ENCODE results near the gene TIMM22.

Gene TIMM22

DNA sequence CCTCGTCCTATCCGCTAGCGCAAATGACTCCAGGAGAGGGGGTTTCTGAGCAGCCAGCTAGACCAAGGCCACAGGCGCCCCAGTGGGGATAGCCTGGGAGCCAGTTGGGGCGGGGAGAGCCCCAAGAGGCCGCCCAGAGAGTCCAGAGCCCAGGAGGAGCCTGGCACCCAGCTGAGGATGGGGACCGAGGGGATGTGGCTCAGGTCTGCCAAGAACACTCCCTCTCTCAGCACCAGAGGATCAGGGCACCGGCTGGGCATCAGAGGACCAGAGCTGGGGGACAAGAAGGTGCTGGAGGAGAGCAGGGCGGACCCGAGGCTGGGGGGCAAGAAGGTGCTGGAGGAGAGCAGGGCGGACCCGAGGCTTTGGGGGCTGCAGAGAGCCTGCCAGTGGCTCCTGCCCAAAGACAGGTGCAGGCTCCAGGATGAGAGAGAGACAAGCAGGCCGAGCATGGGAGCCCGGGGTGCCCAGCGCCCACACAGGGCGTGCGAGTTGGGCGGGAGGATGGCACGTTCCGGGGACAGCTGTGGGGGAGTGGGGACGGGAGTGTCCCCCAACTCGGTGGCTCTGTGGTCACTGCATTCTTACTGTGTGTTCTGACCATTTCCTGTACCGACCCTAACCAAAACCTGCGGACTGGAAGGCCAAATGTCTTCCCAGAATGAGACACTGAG is 39.4 kb downstream of the TIMM22 start:
- H3K27ac ChIP-seq (ENCODE audit: low read length) = no peak overlapping the region
- H3K9me2 ChIP-seq (replicated peaks; ENCODE audit: insufficient read depth, low read length) = no peaks in the 10 kb centered on the region
- no peaks in the 10 kb centered on the region for H3K4me1 ChIP-seq (ENCODE audit: low read length)
- no peak overlapping the region for H2AFZ ChIP-seq (ENCODE audit: low read length)
- H3K36me3 ChIP-seq (replicated peaks; ENCODE audit: insufficient read depth, low read length) = no peaks in the 10 kb centered on the region
- H3F3A ChIP-seq (ENCODE audit: insufficient read depth, low read length) = no peaks in the 10 kb centered on the region
- no peak overlapping the region for H3K4me2 ChIP-seq (ENCODE audit: low read depth, low read length)
- no peak overlapping the region for H3K4me3 ChIP-seq (ENCODE audit: low read length)
- TF ChIP-seq EZH2phosphoT487 (IDR thresholded peaks at IDR 0.05; ENCODE audit: low read length) (no peak), EZH2 (optimal IDR thresholded peaks at IDR 0.05; ENCODE audit: low read depth, low read length) (no peak)
- TF ChIP-seq, protein P1, sequence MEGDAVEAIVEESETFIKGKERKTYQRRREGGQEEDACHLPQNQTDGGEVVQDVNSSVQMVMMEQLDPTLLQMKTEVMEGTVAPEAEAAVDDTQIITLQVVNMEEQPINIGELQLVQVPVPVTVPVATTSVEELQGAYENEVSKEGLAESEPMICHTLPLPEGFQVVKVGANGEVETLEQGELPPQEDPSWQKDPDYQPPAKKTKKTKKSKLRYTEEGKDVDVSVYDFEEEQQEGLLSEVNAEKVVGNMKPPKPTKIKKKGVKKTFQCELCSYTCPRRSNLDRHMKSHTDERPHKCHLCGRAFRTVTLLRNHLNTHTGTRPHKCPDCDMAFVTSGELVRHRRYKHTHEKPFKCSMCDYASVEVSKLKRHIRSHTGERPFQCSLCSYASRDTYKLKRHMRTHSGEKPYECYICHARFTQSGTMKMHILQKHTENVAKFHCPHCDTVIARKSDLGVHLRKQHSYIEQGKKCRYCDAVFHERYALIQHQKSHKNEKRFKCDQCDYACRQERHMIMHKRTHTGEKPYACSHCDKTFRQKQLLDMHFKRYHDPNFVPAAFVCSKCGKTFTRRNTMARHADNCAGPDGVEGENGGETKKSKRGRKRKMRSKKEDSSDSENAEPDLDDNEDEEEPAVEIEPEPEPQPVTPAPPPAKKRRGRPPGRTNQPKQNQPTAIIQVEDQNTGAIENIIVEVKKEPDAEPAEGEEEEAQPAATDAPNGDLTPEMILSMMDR (IDR thresholded peaks at IDR 0.05; ENCODE audit: low read length) = no peak
- no peaks in the 10 kb centered on the region for H3K9me3 ChIP-seq (replicated peaks; ENCODE audit: insufficient read depth, low read length)
- H3K79me2 ChIP-seq (ENCODE audit: low read length) = peaks cover 8% of the 10 kb centered on the region; the same call in 1 of the 2 replicates
- H4K20me1 ChIP-seq (ENCODE audit: insufficient read depth, low read length) = no peaks in the 10 kb centered on the region
- H3K9ac ChIP-seq (ENCODE audit: low read length) = no peak overlapping the region
- DNase-seq = no peak
- H3K27me3 ChIP-seq (replicated peaks; ENCODE audit: insufficient read depth, low read length) = no peaks in the 10 kb centered on the region

DNA sequence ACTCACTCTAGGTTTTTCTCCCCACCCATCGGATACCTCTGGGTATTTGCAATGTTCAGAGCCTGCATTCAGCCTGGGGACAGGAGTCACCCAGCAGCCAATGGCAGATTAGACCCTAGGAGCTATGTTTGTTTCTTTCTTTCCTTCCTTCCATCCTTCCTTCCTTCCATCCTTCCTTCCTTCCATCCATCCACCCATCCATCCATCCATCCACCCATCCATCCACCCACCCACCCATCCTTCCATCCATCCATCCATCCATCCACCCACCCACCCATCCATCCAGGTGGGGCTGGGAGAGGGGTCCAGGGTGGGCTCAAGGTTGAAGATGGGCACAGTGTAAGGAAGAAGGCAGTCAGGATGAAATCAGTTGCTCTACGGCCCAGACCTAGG is 39.9 kb downstream of the TIMM22 start:
- Histone ChIP-seq H3K4me3 (ENCODE audit: low read length) (no peak overlapping the region), H3K9me3 (replicated peaks; ENCODE audit: insufficient read depth, low read length) (no peaks in the 10 kb centered on the region), H3F3A (ENCODE audit: insufficient read depth, low read length) (no peaks in the 10 kb centered on the region), H2AFZ (ENCODE audit: low read length) (no peak overlapping the region), H3K4me2 (ENCODE audit: low read depth, low read length) (no peak overlapping the region), H3K79me2 (ENCODE audit: low read length) (peaks cover 8% of the 10 kb centered on the region; the same call in 1 of the 2 replicates), H4K20me1 (ENCODE audit: insufficient read depth, low read length) (no peaks in the 10 kb centered on the region), H3K9ac (ENCODE audit: low read length) (no peak overlapping the region), H3K4me1 (ENCODE audit: low read length) (no peaks in the 10 kb centered on the region), H3K9me2 (replicated peaks; ENCODE audit: insufficient read depth, low read length) (no peaks in the 10 kb centered on the region), H3K36me3 (replicated peaks; ENCODE audit: insufficient read depth, low read length) (no peaks in the 10 kb centered on the region), H3K27ac (ENCODE audit: low read length) (no peak overlapping the region), H3K27me3 (replicated peaks; ENCODE audit: insufficient read depth, low read length) (no peaks in the 10 kb centered on the region)
- no peak for DNase-seq
- TF ChIP-seq, protein P1 (IDR thresholded peaks at IDR 0.05; ENCODE audit: low read length) = no peak
- TF ChIP-seq EZH2 (optimal IDR thresholded peaks at IDR 0.05; ENCODE audit: low read depth, low read length) = no peak
- no peak for TF ChIP-seq EZH2phosphoT487 (IDR thresholded peaks at IDR 0.05; ENCODE audit: low read length)

DNA sequence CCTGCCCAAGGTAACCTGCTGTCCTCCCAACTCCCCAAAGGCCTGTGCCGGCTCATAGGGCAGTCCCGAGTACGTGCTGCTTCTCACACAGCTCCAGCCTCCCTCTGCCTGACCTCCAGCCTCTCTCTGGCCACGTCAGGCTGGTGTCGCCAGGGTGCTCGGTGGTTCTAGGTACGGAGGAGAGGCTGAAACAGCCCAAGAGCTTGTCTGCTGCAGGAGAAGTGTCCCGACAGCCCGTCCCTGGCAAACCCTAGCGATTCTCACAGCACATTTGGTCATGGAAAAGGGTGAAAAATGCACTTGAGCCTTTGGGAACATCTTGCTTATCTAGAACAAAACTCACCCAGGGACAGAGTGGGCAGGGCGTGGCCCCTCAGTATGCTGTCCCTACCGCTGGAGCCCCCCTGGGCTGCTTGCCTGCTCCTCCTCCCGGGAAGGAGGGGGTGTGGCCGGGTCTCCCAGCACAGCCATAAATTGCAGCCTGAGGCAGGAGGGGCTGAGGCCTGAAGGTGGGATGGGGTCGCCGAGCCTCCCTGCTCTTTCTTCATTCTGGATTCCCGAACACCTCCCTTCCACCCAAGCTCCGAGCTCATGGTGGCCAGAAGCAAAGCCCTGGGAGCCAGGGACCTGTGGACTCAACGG is 40.4 kb downstream of the TIMM22 start:
- Histone ChIP-seq H3K4me3 (ENCODE audit: low read length) (no peak overlapping the region), H3K9me2 (replicated peaks; ENCODE audit: insufficient read depth, low read length) (no peaks in the 10 kb centered on the region), H3K4me1 (ENCODE audit: low read length) (no peaks in the 10 kb centered on the region), H3F3A (ENCODE audit: insufficient read depth, low read length) (no peaks in the 10 kb centered on the region), H3K36me3 (replicated peaks; ENCODE audit: insufficient read depth, low read length) (no peaks in the 10 kb centered on the region), H3K9me3 (replicated peaks; ENCODE audit: insufficient read depth, low read length) (no peaks in the 10 kb centered on the region), H4K20me1 (ENCODE audit: insufficient read depth, low read length) (no peaks in the 10 kb centered on the region), H3K4me2 (ENCODE audit: low read depth, low read length) (no peak overlapping the region), H3K9ac (ENCODE audit: low read length) (no peak overlapping the region), H3K27ac (ENCODE audit: low read length) (no peak overlapping the region), H2AFZ (ENCODE audit: low read length) (no peak overlapping the region), H3K79me2 (ENCODE audit: low read length) (peaks cover 12% of the 10 kb centered on the region), H3K27me3 (replicated peaks; ENCODE audit: insufficient read depth, low read length) (no peaks in the 10 kb centered on the region)
- TF ChIP-seq, protein P1 (IDR thresholded peaks at IDR 0.05; ENCODE audit: low read length) = no peak
- no peak for TF ChIP-seq EZH2 (optimal IDR thresholded peaks at IDR 0.05; ENCODE audit: low read depth, low read length)
- TF ChIP-seq EZH2phosphoT487 (IDR thresholded peaks at IDR 0.05; ENCODE audit: low read length) = no peak
- no peak for DNase-seq

All from MM.1S (cell line).